Occipital lobe (tissue), 2 donors: ENCODE results near the gene MATN3. TPM values are rescaled to one million over a fixed set of nuclear protein-coding genes. Genes with fewer than 3 reads are reported as not detected.
"Not testable (repeated sequence)": the region's sequence is repeated elsewhere in the genome, so short reads cannot be mapped to it uniquely, and the experiment has no call there.

ENCODE experiments used
- DNase-seq: peaks from one replicate; lab custom pipeline; 2025; lab: John Stamatoyannopoulos, UW
- total RNA-seq: library from RNA; depleted of rRNA; stranded (reverse); fragments of >200 nt; gene quantifications from one replicate; pipeline ENCODE4 v1.2.3, GENCODE V29; 2014

The MATN3 gene
- 1.1 TPM for total RNA-seq

- no peak for DNase-seq
These were observed at the start of gene MATN3 for GRCh38 chr2:20012282-20013125. Gene MATN3, minus strand, starts transcription at chr2:20012668. Its CDS starts 37 bp downstream, at chr2:20012631.

GRCh38 chr2:20061940-20062339 is 49.5 kb upstream of the MATN3 start:
- no peak for DNase-seq

GRCh38 chr2:20061476-20061875 is 49.0 kb upstream of the MATN3 start:
- DNase-seq: no peak

- DNase-seq: no peak
These were observed 47.6 kb upstream of the MATN3 start for GRCh38 chr2:20060106-20060505.

- DNase-seq: no peak
These were observed 44.8 kb upstream of the MATN3 start for GRCh38 chr2:20057268-20057667.

GRCh38 chr2:20054931-20055330 is 42.5 kb upstream of the MATN3 start:
- no peak for DNase-seq

GRCh38 chr2:20054119-20054518 is 41.7 kb upstream of the MATN3 start:
- no peak for DNase-seq

- no peak for DNase-seq
These were observed 40.4 kb upstream of the MATN3 start for GRCh38 chr2:20052861-20053281.

- no peak for DNase-seq
These were observed 39.9 kb upstream of the MATN3 start for GRCh38 chr2:20052229-20052851.

- DNase-seq: peak; percentile 99
These were observed 39.2 kb upstream of the MATN3 start, which contains the start of gene LAPTM4A for GRCh38 chr2:20051532-20052228. Gene LAPTM4A, minus strand, starts transcription at chr2:20051628. Its CDS starts 108 bp downstream, at chr2:20051520.

GRCh38 chr2:20050646-20051531 is 38.4 kb upstream of the MATN3 start:
- DNase-seq: peak; percentile 48

- DNase-seq: no peak
These were observed 37.7 kb upstream of the MATN3 start for GRCh38 chr2:20050104-20050645.

- no peak for DNase-seq
These were observed 37.2 kb upstream of the MATN3 start for GRCh38 chr2:20049637-20050036.

GRCh38 chr2:20048488-20049448 is 36.3 kb upstream of the MATN3 start:
- no peak for DNase-seq

GRCh38 chr2:20045712-20046292 is 33.3 kb upstream of the MATN3 start:
- DNase-seq: not testable (repeated sequence)

- DNase-seq: no peak
These were observed 32.3 kb upstream of the MATN3 start for GRCh38 chr2:20044778-20045177.

- no peak for DNase-seq
These were observed 30.1 kb upstream of the MATN3 start for GRCh38 chr2:20042531-20042930.

- no peak for DNase-seq
These were observed 28.2 kb upstream of the MATN3 start for GRCh38 chr2:20040489-20041172.

GRCh38 chr2:20037660-20038059 is 25.2 kb upstream of the MATN3 start:
- no peak for DNase-seq
